GM23248 (cell line): ENCODE results near the gene CSN1S1. TPM values are rescaled to one million over a fixed set of nuclear protein-coding genes. Genes with fewer than 3 reads are reported as not detected.
"Not testable (repeated sequence)": the region's sequence is repeated elsewhere in the genome, so short reads cannot be mapped to it uniquely, and the experiment has no call there.

Source experiments
- DNase-seq: peaks from one replicate; pipeline ENCODE4 v3.0.0-alpha.2; 2015
- H2AFZ ChIP-seq: fragments of 200-600 bp; sonication (generic); 2 replicates; pipeline ENCODE4 v1.6.1; 2016; ENCODE audit warnings: antibody characterized with exemption
- H3F3A ChIP-seq: fragments of 200-600 bp; sonication (generic); 2 replicates; pipeline ENCODE4 v1.6.1; 2016; ENCODE audit warnings: mild to moderate bottlenecking, antibody characterized with exemption, mixed run types; ENCODE audit not compliant: insufficient read depth
- H3K27ac ChIP-seq: fragments of 200-600 bp; sonication (generic); 2 replicates; pipeline ENCODE4 v1.5.1; 2016; ENCODE audit warnings: mild to moderate bottlenecking
- H3K27me3 ChIP-seq: fragments of 200-600 bp; sonication (generic); replicated peaks from 2 replicates; pipeline ENCODE4 v1.6.1; 2016; ENCODE audit warnings: mild to moderate bottlenecking; ENCODE audit not compliant: insufficient read depth
- H3K36me3 ChIP-seq: fragments of 200-600 bp; sonication (generic); 2 replicates; pipeline ENCODE4 v1.6.1; 2016; ENCODE audit warnings: low read depth, mild to moderate bottlenecking
- H3K4me1 ChIP-seq: fragments of 200-600 bp; sonication (generic); 2 replicates; pipeline ENCODE4 v1.6.1; 2016; ENCODE audit warnings: mild to moderate bottlenecking; ENCODE audit not compliant: insufficient read depth
- H3K4me2 ChIP-seq: fragments of 200-600 bp; sonication (generic); one replicate; pipeline ENCODE4 v1.6.1; 2016; ENCODE audit warnings: mild to moderate bottlenecking; ENCODE audit not compliant: unreplicated experiment
- H3K4me3 ChIP-seq: fragments of 200-600 bp; sonication (generic); 2 replicates; pipeline ENCODE4 v1.5.1; 2016; ENCODE audit warnings: mild to moderate bottlenecking
- H3K79me2 ChIP-seq: fragments of 200-600 bp; sonication (generic); 2 replicates; pipeline ENCODE4 v1.6.1; 2016; ENCODE audit warnings: mild to moderate bottlenecking; ENCODE audit not compliant: insufficient read depth
- H3K9ac ChIP-seq: fragments of 200-600 bp; sonication (generic); 2 replicates; pipeline ENCODE4 v1.6.1; 2016; ENCODE audit warnings: mild to moderate bottlenecking
- H3K9me2 ChIP-seq: fragments of 200-600 bp; sonication (generic); 2 replicates; pipeline ENCODE4 v1.6.1; 2016; ENCODE audit warnings: mixed run types, mild to moderate bottlenecking, moderate library complexity; ENCODE audit not compliant: insufficient read depth
- H3K9me3 ChIP-seq: fragments of 200-600 bp; sonication (generic); one replicate; pipeline ENCODE4 v1.6.1; 2017; ENCODE audit warnings: low read depth
- H4K20me1 ChIP-seq: fragments of 200-600 bp; sonication (generic); 2 replicates; pipeline ENCODE4 v1.6.0; 2016; ENCODE audit not compliant: insufficient read depth
- EZH2 ChIP-seq: fragments of 200-600 bp; sonication (generic); IDR thresholded peaks from 2 replicates; pipeline ENCODE4 v1.6.1; 2018; ENCODE audit warnings: antibody characterized with exemption, mild to moderate bottlenecking; ENCODE audit not compliant: insufficient read depth, poor library complexity, severe bottlenecking
- EZH2phosphoT487 ChIP-seq: fragments of 200-600 bp; sonication (generic); IDR thresholded peaks from 2 replicates; pipeline ENCODE4 v1.6.1; 2018; ENCODE audit warnings: antibody characterized with exemption, moderate library complexity, mild to moderate bottlenecking, low read depth; ENCODE audit not compliant: insufficient read depth
- WGBS, 2 experiments: methylation state at CpG; one replicate each; pipeline ENCODE4 v1.1.6; 2015 to 2017; ENCODE audit warnings: low lambda C conversion rate in 2 of 2, low coverage in 1 of 2; ENCODE audit errors: missing lambda C conversion rate in 2 of 2; 5-methylcytosine and 5-hydroxymethylcytosine counted together
- in situ Hi-C: fragments of 300-500 bp; cut with MboI; formaldehyde crosslinking; loops from 2 replicates; pipeline ENCODE4 v1.15.0; 2020
- polyA plus RNA-seq: library from polyadenylated mRNA; unstranded; fragments of >200 nt; fragmentation: Nextera tagmentation; extraction: Ambion mirVana; gene quantifications from 2 replicates; pipeline ENCODE4 v1.2.1, GENCODE V29; 2016
- total RNA-seq: library from RNA; depleted of rRNA; stranded (reverse); fragments of >200 nt; shearing (Covaris generic); gene quantifications from 2 replicates; pipeline ENCODE4 v1.2.3, GENCODE V29; 2014

Gene CSN1S1
- total and polyA plus RNA-seq, 2 experiments from 2014 or later: not detected

DNA sequence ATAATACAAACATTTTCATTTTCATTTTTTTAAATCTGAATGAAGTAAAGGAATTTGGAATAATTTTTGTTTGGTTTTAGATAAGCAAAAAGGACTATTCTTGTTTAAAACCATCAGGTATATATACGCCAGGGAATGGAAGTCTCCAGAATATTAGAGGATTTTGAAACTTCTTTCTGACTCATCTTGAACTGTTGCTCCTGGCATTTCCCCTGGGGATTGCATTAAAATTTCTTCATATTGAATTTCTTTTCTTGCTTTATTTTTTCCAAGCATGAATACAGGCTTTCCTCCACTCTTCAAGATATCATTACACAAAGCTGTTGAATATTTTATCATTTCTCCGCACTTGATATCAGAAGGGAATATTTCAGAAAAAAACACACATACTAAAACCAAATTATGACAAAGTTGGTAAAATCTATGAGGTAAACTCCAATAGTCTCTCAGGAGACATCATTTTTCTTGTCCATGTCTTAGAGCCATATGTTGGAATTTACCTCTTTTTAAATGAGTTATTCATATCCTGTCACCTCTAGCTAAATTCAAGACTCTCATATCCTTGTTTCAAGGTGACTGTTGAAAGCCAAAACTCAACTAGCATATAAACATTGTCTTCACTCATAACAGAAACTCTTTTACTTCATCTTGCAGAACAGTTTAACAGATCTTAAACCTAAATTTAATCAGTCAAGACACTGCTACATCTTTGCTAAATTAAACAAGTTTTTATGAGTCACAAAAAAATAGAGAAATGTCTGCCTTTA lies 20.7 kb upstream of the CSN1S1 start:
- H3K4me1 ChIP-seq: peaks cover 18% of the 10 kb centered on the region
- H3K79me2 ChIP-seq: no peaks in the 10 kb centered on the region
- DNase-seq: peak; percentile 80
- no peaks in the 10 kb centered on the region for H3K9me2 ChIP-seq
- no peaks in the 10 kb centered on the region for H3K9me3 ChIP-seq
- H3K27ac ChIP-seq: no peak overlapping the region
- peaks cover 6% of the 10 kb centered on the region; the same call in 1 of the 2 replicates for H3F3A ChIP-seq
- H3K36me3 ChIP-seq: no peaks in the 10 kb centered on the region
- peak overlapping the region; percentile 15 for H3K4me2 ChIP-seq
- 0 out of 2 replicates have a peak overlapping the region, but pooled peaks have one; percentile 9 for H2AFZ ChIP-seq
- H3K9ac ChIP-seq: no peak overlapping the region
- in situ Hi-C loops: no loop called here
- no peak overlapping the region for H3K4me3 ChIP-seq
- 62 to 66% methylated on average over 2 of the region's 2 CpGs for WGBS, 2 experiments
- TF ChIP-seq EZH2phosphoT487: no peak
- no peak for TF ChIP-seq EZH2
- H4K20me1 ChIP-seq: no peaks in the 10 kb centered on the region
- no peaks in the 10 kb centered on the region for H3K27me3 ChIP-seq

DNA sequence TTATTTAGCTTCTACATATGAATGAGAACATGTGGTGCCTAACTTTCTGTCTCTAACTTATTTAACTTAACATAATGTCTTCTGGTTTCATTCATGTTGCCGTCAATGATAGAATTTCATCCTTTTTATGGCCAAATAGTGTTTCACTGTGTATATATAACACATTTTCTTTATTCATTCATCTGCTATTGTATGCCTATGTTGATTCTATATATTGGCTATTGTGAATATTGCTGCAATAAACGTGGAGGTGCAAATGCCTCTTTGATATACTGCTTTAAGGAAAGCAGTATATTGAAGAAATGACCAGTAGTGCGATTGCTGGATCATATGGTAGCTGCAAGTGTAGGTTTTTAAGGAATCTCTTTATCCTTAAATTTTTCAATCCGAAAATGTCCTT lies 10.0 kb upstream of the CSN1S1 start:
- Histone ChIP-seq H3K27me3 (no peaks in the 10 kb centered on the region), H3F3A (no peaks in the 10 kb centered on the region), H3K4me1 (no peaks in the 10 kb centered on the region), H3K9ac (no peak overlapping the region), H2AFZ (no peak overlapping the region), H3K9me2 (no peaks in the 10 kb centered on the region), H3K27ac (no peak overlapping the region), H3K4me3 (no peak overlapping the region), H3K4me2 (no peak overlapping the region), H4K20me1 (no peaks in the 10 kb centered on the region), H3K9me3 (no peaks in the 10 kb centered on the region), H3K36me3 (no peaks in the 10 kb centered on the region), H3K79me2 (no peaks in the 10 kb centered on the region)
- DNase-seq: no peak
- in situ Hi-C loops: no loop called here
- whole genome bisulfite sequencing, 2 experiments: 21 to 22% methylated on average over 4 of the region's 4 CpGs
- TF ChIP-seq EZH2phosphoT487: no peak
- no peak for TF ChIP-seq EZH2

DNA sequence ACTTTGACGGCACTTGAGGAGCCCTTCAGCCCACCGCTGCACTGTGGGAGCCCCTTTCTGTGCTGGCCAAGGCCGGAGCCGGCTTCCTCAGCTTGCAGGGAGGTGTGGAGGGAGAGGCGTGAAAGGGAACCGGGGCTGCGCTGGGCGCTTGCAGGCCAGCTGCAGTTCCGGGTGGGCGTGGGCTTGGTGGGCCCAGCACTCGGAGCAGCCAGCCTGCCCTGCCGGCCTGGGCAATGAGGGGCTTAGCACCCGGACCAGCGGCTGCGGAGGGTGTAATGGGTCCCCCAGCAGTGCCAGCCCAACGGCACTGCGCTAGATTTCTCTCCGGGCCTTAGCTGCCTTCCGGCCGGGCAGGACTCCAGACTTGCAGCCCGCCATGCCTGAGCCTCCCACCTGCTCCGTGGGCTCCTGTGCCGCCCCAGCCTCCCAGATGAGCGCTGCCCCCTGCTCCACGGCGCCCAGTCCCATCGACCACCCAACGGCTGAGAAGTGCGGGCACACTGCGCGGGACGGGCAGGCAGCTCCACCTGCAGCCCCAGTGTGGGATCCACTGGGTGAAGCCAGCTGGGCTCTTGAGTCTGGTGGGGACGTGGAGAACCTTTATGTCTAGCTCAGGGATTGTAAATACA lies 7.0 kb upstream of the CSN1S1 start:
- H3K36me3 ChIP-seq, H3K9ac ChIP-seq, H4K20me1 ChIP-seq, H3K4me3 ChIP-seq, H3K27me3 ChIP-seq, H3K27ac ChIP-seq, H2AFZ ChIP-seq, H3K4me1 ChIP-seq, H3F3A ChIP-seq, DNase-seq, H3K4me2 ChIP-seq, H3K79me2 ChIP-seq, in situ Hi-C loops, H3K9me3 ChIP-seq, H3K9me2 ChIP-seq: not testable (repeated sequence)
- 81 to 88% methylated on average over 28 to 29 of the region's 33 CpGs for WGBS, 2 experiments

DNA sequence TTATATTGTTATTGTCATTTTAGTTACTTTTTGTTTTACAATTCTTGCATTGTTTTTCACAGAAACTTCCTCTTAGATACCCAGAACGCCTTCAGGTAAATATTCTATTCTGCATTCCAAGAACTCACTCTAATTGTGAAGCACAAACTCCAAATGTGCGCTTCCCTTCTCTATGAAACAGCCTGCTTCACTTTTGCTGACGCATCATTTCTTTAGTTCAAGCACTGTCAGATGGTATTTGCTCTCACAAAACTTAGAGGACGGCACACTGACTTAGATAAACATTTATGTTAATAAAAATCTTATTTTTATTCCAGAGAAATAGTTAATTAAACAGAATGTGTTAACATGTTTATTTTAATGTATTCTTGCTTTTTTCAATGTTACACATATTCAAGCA lies 3.3 kb downstream of the CSN1S1 start:
- H2AFZ ChIP-seq: no peak overlapping the region
- no peaks in the 10 kb centered on the region for H3K27me3 ChIP-seq
- no peaks in the 10 kb centered on the region for H3K9me2 ChIP-seq
- H3K27ac ChIP-seq: no peak overlapping the region
- H3K9me3 ChIP-seq: no peaks in the 10 kb centered on the region
- DNase-seq: no peak
- 56 to 57% methylated on average over 4 of the region's 4 CpGs for whole genome bisulfite sequencing, 2 experiments
- no peak for TF ChIP-seq EZH2
- TF ChIP-seq EZH2phosphoT487: no peak
- no peaks in the 10 kb centered on the region for H4K20me1 ChIP-seq
- H3K4me2 ChIP-seq: no peak overlapping the region
- H3F3A ChIP-seq: no peaks in the 10 kb centered on the region
- H3K9ac ChIP-seq: no peak overlapping the region
- in situ Hi-C loops: no loop called here
- H3K36me3 ChIP-seq: no peaks in the 10 kb centered on the region
- H3K4me3 ChIP-seq: no peak overlapping the region
- no peaks in the 10 kb centered on the region for H3K4me1 ChIP-seq
- H3K79me2 ChIP-seq: no peaks in the 10 kb centered on the region

DNA sequence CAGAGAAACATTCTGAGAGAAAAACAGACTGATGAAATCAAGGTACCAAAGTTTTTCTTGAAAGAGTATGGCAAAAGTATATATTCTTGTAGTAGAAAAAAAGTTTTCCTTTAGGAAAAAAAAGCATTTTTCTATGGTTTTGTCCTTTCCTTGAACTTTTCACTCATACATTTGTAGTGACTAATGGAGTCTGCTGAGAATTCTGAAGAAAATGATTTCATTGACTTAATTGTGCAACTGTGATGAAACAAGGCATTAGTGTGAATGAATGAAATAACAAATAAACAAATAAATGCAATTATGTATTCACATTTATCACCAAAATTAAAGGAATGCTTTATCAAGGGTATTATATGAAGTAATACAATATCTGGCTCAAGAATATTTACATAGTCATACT lies 5.7 kb downstream of the CSN1S1 start:
- in situ Hi-C loops: no loop called here
- no peaks in the 10 kb centered on the region for H4K20me1 ChIP-seq
- DNase-seq: peak; percentile 55

More for the DNA sequence above, 5.7 kb downstream of the CSN1S1 start:
- Histone ChIP-seq H3K4me2 (no peak overlapping the region), H3K9ac (no peak overlapping the region), H3K27me3 (no peaks in the 10 kb centered on the region), H3F3A (no peaks in the 10 kb centered on the region), H3K79me2 (no peaks in the 10 kb centered on the region), H3K9me3 (no peaks in the 10 kb centered on the region), H3K36me3 (no peaks in the 10 kb centered on the region), H2AFZ (no peak overlapping the region), H3K9me2 (no peaks in the 10 kb centered on the region), H3K4me3 (no peak overlapping the region), H3K27ac (no peak overlapping the region), H3K4me1 (no peaks in the 10 kb centered on the region)
- TF ChIP-seq EZH2 (no peak), EZH2phosphoT487 (no peak)
